AG09309 (cell line): Measurements from ENCODE around the gene ACACA.

ENCODE experiments used
- DNase-seq: peaks from one replicate; pipeline ENCODE4 v3.0.0-alpha.2; 2010; ENCODE audit warnings: low read depth
- H3K4me3 ChIP-seq: 2 replicates; pipeline ENCODE4 v1.5.1; 2011; ENCODE audit warnings: mild to moderate bottlenecking, low read depth, low read length, moderate library complexity; ENCODE audit not compliant: control insufficient read depth
- TF ChIP-seq, protein P1 (sequence below): IDR thresholded peaks from 2 replicates; pipeline ENCODE4 v1.5.1; 2011; ENCODE audit warnings: mild to moderate bottlenecking, low read depth, low read length, inconsistent platforms; ENCODE audit not compliant: insufficient read depth, control insufficient read depth; ENCODE audit errors: missing control alignments

Gene ACACA

DNA sequence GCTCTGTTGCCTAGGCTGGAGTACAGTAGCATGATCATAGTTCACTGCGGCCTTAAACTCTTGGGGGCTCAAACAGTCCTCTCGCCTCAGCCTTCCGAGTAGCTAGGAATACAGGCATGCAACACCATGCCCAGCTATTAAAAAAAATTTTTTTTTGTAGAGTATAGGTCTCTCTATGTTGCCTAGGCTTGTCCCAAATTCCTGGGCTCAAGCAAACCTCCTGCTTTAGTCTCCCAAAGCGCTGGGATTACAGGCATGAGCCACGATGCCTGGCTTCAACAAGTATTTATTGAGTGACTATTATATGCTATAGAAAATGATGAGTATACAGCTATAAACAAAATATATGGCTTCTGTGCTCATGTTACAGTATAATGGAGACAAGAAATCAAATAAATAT lies 97.6 kb downstream of the ACACA start:
- TF ChIP-seq, protein P1, sequence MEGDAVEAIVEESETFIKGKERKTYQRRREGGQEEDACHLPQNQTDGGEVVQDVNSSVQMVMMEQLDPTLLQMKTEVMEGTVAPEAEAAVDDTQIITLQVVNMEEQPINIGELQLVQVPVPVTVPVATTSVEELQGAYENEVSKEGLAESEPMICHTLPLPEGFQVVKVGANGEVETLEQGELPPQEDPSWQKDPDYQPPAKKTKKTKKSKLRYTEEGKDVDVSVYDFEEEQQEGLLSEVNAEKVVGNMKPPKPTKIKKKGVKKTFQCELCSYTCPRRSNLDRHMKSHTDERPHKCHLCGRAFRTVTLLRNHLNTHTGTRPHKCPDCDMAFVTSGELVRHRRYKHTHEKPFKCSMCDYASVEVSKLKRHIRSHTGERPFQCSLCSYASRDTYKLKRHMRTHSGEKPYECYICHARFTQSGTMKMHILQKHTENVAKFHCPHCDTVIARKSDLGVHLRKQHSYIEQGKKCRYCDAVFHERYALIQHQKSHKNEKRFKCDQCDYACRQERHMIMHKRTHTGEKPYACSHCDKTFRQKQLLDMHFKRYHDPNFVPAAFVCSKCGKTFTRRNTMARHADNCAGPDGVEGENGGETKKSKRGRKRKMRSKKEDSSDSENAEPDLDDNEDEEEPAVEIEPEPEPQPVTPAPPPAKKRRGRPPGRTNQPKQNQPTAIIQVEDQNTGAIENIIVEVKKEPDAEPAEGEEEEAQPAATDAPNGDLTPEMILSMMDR = no peak
- no peak overlapping the region for H3K4me3 ChIP-seq
- no peak for DNase-seq

DNA sequence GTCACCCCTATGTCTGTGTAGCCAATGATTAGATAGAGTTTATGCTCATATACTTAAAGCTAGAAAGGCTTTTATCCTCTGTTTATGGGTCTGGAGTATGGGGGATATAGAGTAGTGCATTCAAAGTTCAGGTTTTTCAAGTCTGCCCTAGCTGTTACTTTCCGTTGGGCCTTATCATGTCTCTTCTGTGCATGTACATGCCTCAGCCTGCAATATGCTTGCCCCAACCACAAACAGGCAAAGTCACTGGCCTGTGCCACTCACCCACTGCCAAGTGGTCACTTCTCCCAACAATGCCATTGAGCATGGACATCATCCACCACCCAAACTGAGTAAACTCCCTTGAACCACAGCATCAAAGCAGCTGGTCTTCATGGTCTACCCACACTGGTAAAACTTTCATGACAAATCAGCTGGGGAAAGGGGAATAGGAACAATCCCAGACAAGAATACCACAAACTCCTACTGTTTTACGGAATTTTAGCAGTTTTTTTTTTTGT lies 101.2 kb downstream of the ACACA start:
- DNase-seq = no peak
- TF ChIP-seq, protein P1 = no peak
- H3K4me3 ChIP-seq = no peak overlapping the region

DNA sequence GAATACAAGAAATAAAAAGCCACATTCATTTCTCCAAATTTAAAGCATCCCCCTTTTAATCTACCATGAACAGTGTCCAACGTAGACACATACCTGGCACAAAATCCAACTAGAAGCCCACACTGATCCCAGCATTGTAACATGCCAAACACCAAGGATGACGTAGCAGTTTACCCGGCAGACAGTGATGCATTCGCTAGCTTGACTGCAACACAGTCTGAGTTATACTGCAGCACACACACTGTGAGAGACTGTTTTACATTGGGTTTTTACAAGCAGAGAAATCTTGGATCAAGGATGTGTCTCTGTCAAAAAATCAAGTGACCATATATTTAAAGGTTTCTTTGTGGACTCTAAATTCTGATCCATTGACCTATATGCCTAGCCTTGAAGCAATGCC lies 105.3 kb downstream of the ACACA start:
- DNase-seq = no peak
- TF ChIP-seq, protein P1 = no peak
- no peak overlapping the region for H3K4me3 ChIP-seq

DNA sequence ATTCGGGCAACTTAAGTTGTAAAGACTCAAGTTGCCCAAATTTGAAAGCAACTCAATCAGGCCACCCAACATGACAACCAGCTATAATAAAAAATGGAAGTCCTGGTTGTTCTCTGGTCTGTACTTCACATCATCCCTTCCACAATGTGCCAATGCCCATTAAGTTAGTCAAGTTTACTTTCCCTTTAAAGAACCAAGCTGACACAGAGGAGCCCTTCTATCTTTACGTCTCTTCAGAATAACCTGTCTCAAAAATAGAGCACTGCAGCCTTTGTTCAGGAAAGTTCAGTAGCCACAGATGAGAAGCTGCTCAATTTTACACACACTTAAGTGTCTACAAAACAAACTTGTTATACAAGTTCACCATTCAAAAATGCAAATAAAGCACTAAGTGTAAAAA lies 106.0 kb downstream of the ACACA start:
- TF ChIP-seq, protein P1 = no peak
- no peak for DNase-seq
- no peak overlapping the region for H3K4me3 ChIP-seq

DNA sequence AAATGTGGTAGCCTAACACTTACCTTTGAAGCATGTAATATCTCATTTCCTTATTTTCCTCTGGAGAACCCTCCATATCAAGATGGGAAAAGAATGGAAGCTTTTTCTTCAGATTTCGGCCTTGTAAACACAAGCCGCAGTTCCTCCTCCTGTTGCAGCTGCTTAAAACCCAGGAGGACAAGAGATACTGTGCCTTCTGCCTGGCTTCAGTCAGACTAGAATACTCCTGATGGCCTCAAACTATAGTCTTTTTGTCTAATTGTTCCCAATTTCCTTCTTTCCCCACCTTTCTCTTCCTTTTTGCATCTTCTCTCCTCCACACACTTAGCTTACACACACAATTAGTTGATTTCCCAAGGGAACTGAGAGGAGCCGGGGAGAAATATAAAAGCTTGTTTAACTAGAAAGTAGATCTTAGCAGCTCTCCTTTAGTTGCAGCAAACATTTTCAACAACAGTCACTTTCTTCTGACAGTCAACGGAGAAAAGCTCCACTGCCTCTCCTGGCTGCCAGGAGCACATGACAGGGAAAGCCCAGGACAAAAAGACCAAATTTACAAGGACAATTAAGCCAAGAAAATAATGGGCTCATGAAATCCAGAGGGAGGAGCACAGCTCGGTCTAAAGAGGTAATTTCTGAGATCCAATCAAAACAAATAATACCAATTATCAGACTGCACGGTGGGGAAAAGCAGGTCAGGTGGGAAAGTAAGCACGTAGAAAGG lies 107.2 kb downstream of the ACACA start:
- no peak for DNase-seq
- H3K4me3 ChIP-seq = no peak overlapping the region
- TF ChIP-seq, protein P1 = no peak

DNA sequence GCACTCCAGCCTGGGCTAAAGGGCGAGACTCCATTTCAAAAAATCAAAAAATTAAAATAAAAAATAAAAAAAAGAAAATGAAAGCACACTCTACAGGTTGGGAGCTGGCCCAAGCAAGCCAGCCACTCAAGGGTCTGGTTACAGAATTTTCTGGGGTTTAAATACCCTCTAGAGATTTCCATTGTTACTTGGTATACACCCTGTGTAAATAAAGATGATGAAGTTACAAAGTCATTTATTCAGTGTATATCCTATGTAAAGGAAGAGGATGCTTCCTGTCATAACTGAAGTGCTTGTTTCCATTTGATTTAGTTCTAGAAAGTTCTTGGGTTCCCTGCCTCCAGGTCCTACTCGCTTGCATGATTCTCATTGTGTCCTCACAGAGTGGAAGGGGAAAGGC lies 110.7 kb downstream of the ACACA start:
- H3K4me3 ChIP-seq = no peak overlapping the region
- TF ChIP-seq, protein P1 = no peak
- DNase-seq = no peak
